Caco-2 (cell line): ENCODE results near the gene SNX21. TPM values are rescaled to one million over a fixed set of nuclear protein-coding genes. Genes with fewer than 3 reads are reported as not detected.

Source experiments
- BruUV-seq: library from RNA; stranded (reverse); fragments of 400-500 nt; replicated peaks from 2 replicates; lab custom pipeline; 2021; lab: Mats Ljungman, UMichigan
- CTCF ChIA-PET: fragments of 300-600 bp; sonication (Branson Sonifier 250); formaldehyde crosslinking; loops from one replicate; lab custom pipeline; 2022; ENCODE audit warnings: antibody characterized with exemption; lab: Charles Lee
- POLR2A ChIA-PET: fragments of 300-600 bp; sonication (Branson Sonifier 250); formaldehyde crosslinking; loops from one replicate; lab custom pipeline; 2022; ENCODE audit warnings: antibody characterized with exemption; lab: Charles Lee
- DNase-seq, 2 experiments: peaks; one replicate each; pipeline versions ENCODE4 v3.0.0 to v3.0.0-alpha.2; 2020 to 2022
- H3K27me3 ChIP-seq: replicated peaks from 2 replicates; pipeline ENCODE4 v1.6.0; 2011; ENCODE audit warnings: low read length; ENCODE audit not compliant: control insufficient read depth, insufficient read depth
- H3K36me3 ChIP-seq: 2 replicates; pipeline ENCODE4 v1.5.1; 2011; ENCODE audit warnings: low read length; ENCODE audit not compliant: control insufficient read depth, insufficient read depth
- H3K4me1 ChIP-seq: fragments of 250-450 bp; sonication (Bioruptor Pico); 2 replicates; pipeline ENCODE4 v1.5.1; 2020; ENCODE audit warnings: mild to moderate bottlenecking
- H3K4me3 ChIP-seq: 2 replicates; pipeline ENCODE4 v1.5.1; 2011; ENCODE audit warnings: low read depth, mild to moderate bottlenecking, control low read depth, low read length
- H3K9me3 ChIP-seq: fragments of 250-450 bp; sonication (Bioruptor Pico); 2 replicates; pipeline ENCODE4 v1.5.1; 2020; ENCODE audit warnings: mild to moderate bottlenecking, moderate library complexity
- H3K27ac Mint-ChIP-seq: one replicate; pipeline ENCODE4 v1.8.0; 2022; ENCODE audit warnings: mixed read lengths; ENCODE audit not compliant: unreplicated experiment
- H3K27me3 Mint-ChIP-seq: one replicate; pipeline ENCODE4 v1.8.0; 2022; ENCODE audit warnings: mixed read lengths; ENCODE audit not compliant: insufficient read depth, unreplicated experiment
- H3K36me3 Mint-ChIP-seq: one replicate; pipeline ENCODE4 v1.8.0; 2022; ENCODE audit warnings: mild to moderate bottlenecking, mixed read lengths; ENCODE audit not compliant: insufficient read depth, unreplicated experiment
- H3K4me1 Mint-ChIP-seq: one replicate; pipeline ENCODE4 v1.8.0; 2022; ENCODE audit warnings: low read depth, mixed read lengths; ENCODE audit not compliant: unreplicated experiment
- H3K4me3 Mint-ChIP-seq: one replicate; pipeline ENCODE4 v1.8.0; 2022; ENCODE audit warnings: mild to moderate bottlenecking, moderate library complexity, mixed read lengths; ENCODE audit not compliant: unreplicated experiment
- H3K9me3 Mint-ChIP-seq: one replicate; pipeline ENCODE4 v1.8.0; 2022; ENCODE audit warnings: mixed read lengths; ENCODE audit not compliant: unreplicated experiment
- CTCF ChIP-seq, 2 experiments: fragments of 200-600 bp in 1 of 2; IDR thresholded peaks; 1 replicate in 1 of 2; 2 replicates in 1 of 2; pipeline versions ENCODE4 v1.5.1 to v1.8.0; 2011 to 2022; ENCODE audit warnings: antibody characterized with exemption in 1 of 2, control low read depth in 1 of 2, inconsistent platforms in 1 of 2, low read depth in 1 of 2, low read length in 1 of 2, mild to moderate bottlenecking in 1 of 2, moderate library complexity in 1 of 2; ENCODE audit not compliant: insufficient read depth in 1 of 2, severe bottlenecking in 1 of 2, unreplicated experiment in 1 of 2
- intact Hi-C: fragments of 100-400 bp; cut with micrococcal nuclease; formaldehyde crosslinking; loops from one replicate; pipeline ENCODE4 v1.10.0; 2022; ENCODE audit not compliant: unreplicated experiment
- total RNA-seq: library from RNA; stranded (reverse); gene quantifications from 2 replicates; pipeline ENCODE4 v1.2.3, GENCODE V29; 2022

SNX21 gene
- total RNA-seq, 1 experiment from 2014 or later, result 15.6 TPM

DNA sequence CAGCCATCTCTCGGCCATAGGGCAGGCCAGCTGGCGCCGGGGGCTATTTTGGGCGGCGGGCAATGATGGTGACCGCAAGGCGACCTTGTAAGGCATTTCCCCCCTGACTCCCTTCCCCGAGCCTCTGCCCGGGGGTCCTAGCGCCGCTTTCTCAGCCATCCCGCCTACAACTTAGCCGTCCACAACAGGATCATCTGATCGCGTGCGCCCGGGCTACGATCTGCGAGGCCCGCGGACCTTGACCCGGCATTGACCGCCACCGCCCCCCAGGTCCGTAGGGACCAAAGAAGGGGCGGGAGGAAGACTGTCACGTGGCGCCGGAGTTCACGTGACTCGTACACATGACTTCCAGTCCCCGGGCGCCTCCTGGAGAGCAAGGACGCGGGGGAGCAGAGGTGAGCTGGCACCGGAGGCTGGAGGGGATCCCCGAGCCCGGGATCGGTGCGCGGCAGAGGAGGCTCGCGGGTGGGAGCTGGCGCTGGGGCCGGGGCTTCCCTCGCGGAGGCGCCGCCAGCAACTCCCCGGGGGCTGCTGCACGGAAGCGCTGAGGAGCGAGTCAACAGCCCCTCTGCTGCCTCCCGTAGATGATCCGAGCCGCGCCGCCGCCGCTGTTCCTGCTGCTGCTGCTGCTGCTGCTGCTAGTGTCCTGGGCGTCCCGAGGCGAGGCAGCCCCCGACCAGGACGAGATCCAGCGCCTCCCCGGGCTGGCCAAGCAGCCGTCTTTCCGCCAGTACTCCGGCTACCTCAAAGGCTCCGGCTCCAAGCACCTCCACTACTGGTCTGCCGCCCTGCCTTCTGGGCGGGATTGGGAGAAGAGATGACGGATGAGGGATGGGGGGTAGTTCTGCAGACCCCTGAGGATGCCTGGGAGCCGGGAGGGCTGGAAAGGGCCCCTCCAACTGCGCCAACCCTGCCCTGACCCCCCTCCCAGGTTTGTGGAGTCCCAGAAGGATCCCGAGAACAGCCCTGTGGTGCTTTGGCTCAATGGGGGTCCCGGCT lies 57.7 kb downstream of the SNX21 start, which contains the start of the genes CTSA and NEURL2:
Gene CTSA, plus strand, starts transcription at position 351 of the 999 bp plus-strand sequence. Its CDS starts 234 bp downstream, at position 585.
Gene NEURL2, minus strand, starts transcription at position 224 of the 999 bp plus-strand sequence. Its CDS starts 217 bp downstream, at position 7.
- peaks cover 8% of the 10 kb centered on the region for H3K4me1 ChIP-seq
- CTCF ChIA-PET, result interaction anchor here (0.8 to 4.3 kb wide), 17 partner anchors 10 to 120 kb away, joined by 3 to 49 read pairs (median 4); partner anchors contain the start of genes ACOT8, PCIF1, PLTP and ZSWIM1
- intact Hi-C loops, result loop anchor here (1.0 to 5.0 kb wide), 6 partner anchors 10 to 92 kb away; partner anchors contain the start of genes ACOT8, UBE2C, ZSWIM1 and ZSWIM3
- POLR2A ChIA-PET, result interaction anchor here (0.5 to 3.2 kb wide), 7 partner anchors 10 to 58 kb away, joined by 3 to 53 read pairs (median 4); partner anchors contain the start of genes PCIF1, SNX21 and ZSWIM1
- Mint-ChIP-seq H3K4me1 (peaks cover 36% of the 10 kb centered on the region), H3K4me3 (peak within 1 kb of the TSS; percentile 95), H3K9me3 (no peaks in the 10 kb centered on the region), H3K27ac (peak within 1 kb of the TSS; percentile 95), H3K36me3 (peaks cover 62% of the 10 kb centered on the region), H3K27me3 (no peaks in the 10 kb centered on the region)
- TF ChIP-seq CTCF (IDR thresholded peaks at IDR 0.05; ENCODE audit: insufficient read depth in 1 of 2, low read depth in 1 of 2, low read length in 1 of 2, severe bottlenecking in 1 of 2, unreplicated experiment in 1 of 2), result peak; percentile 10 to 34
- peaks cover 12% of the 10 kb centered on the region for H3K36me3 ChIP-seq
- peak within 1 kb of the TSS; percentile 94 for H3K4me3 ChIP-seq
- peak; percentile 99 for DNase-seq
- H3K27me3 ChIP-seq, result no peaks in the 10 kb centered on the region
- no peaks in the 10 kb centered on the region for H3K9me3 ChIP-seq
- TSS peak; percentile 32 for BruUV-seq

GRCh38 chr20:45892049-45892825 lies 58.6 kb downstream of the SNX21 start:
- Mint-ChIP-seq H3K27ac (peak overlapping the region; percentile 95), H3K36me3 (peaks cover 68% of the 10 kb centered on the region), H3K27me3 (no peaks in the 10 kb centered on the region), H3K4me3 (peak overlapping the region; percentile 95), H3K4me1 (peaks cover 36% of the 10 kb centered on the region), H3K9me3 (no peaks in the 10 kb centered on the region)
- Histone ChIP-seq H3K4me1 (peaks cover 8% of the 10 kb centered on the region), H3K4me3 (peak overlapping the region; percentile 94), H3K36me3 (peaks cover 12% of the 10 kb centered on the region), H3K27me3 (no peaks in the 10 kb centered on the region), H3K9me3 (no peaks in the 10 kb centered on the region)
- peak in 1 of 2 experiments; percentile 21 for TF ChIP-seq CTCF (IDR thresholded peaks at IDR 0.05; ENCODE audit: insufficient read depth in 1 of 2, low read depth in 1 of 2, low read length in 1 of 2, severe bottlenecking in 1 of 2, unreplicated experiment in 1 of 2)
- CTCF ChIA-PET, result interaction anchor here (1.0 to 4.3 kb wide), 7 partner anchors 11 to 93 kb away, joined by 3 to 49 read pairs (median 5); partner anchors contain the start of genes PCIF1 and ZSWIM1
- peak in 1 of 2 experiments; percentile 47 for DNase-seq
- POLR2A ChIA-PET, result interaction anchor here (3.1 to 3.2 kb wide), 2 partner anchors 11 to 42 kb away, joined by 34 to 53 read pairs; partner anchors contain the start of genes PCIF1 and ZSWIM1
- no TSS peak for BruUV-seq
- intact Hi-C loops, result loop anchor here (5.0 kb wide), 1 partner anchor 80 kb away; the partner anchor contains the start of gene UBE2C

Other genes starting within 250 kb of the SNX21 start
- gene WFDC10A, start 204.1 kb upstream of the SNX21 start, total RNA-seq, result not detected in 2 replicates
- gene WFDC9, start 202.5 kb upstream of the SNX21 start, total RNA-seq, result not detected in 2 replicates
- not detected in 2 replicates for gene WFDC11, start 163.6 kb upstream of the SNX21 start, total RNA-seq
- gene WFDC13, start 131.8 kb upstream of the SNX21 start, total RNA-seq, result not detected in 2 replicates
- not detected in 2 replicates for gene WFDC10B, start 128.8 kb upstream of the SNX21 start, total RNA-seq
- not detected in 2 replicates for gene SPINT4, start 111.5 kb upstream of the SNX21 start, total RNA-seq
- gene WFDC3, start 41.9 kb upstream of the SNX21 start, total RNA-seq, result 1.1 and 1.7 TPM in 2 replicates
- gene DNTTIP1, start 41.8 kb upstream of the SNX21 start, total RNA-seq, result 89.3 and 105 TPM in 2 replicates
- gene UBE2C, start 21.2 kb upstream of the SNX21 start, total RNA-seq, result 409 and 423 TPM in 2 replicates
- not detected in 2 replicates for gene TNNC2, start 6.5 kb upstream of the SNX21 start, total RNA-seq
- gene ACOT8, start 23.6 kb downstream of the SNX21 start, total RNA-seq, result 35.1 and 36.2 TPM in 2 replicates
- 6.1 and 6.4 TPM in 2 replicates for gene ZSWIM3, start 23.8 kb downstream of the SNX21 start, total RNA-seq
- gene ZSWIM1, start 47.4 kb downstream of the SNX21 start, total RNA-seq, result 24.8 and 27.3 TPM in 2 replicates
- gene SPATA25, start 53.8 kb downstream of the SNX21 start, total RNA-seq, result 6.7 and 7.3 TPM in 2 replicates
- gene NEURL2, start 57.4 kb downstream of the SNX21 start, total RNA-seq, result 12.6 TPM in 2 replicates
- 282 and 294 TPM in 2 replicates for gene CTSA, start 57.5 kb downstream of the SNX21 start, total RNA-seq
- 39.6 and 42.6 TPM in 2 replicates for gene PLTP, start 78.4 kb downstream of the SNX21 start, total RNA-seq
- gene PCIF1, start 100.9 kb downstream of the SNX21 start, total RNA-seq, result 66.5 and 75.9 TPM in 2 replicates
- gene ZNF335, start 138.4 kb downstream of the SNX21 start, total RNA-seq, result 35.1 and 38.1 TPM in 2 replicates
- 0.16 TPM in 1 of 2 replicates, not detected in the other for gene MMP9, start 175.1 kb downstream of the SNX21 start, total RNA-seq
- gene SLC12A5, start 195.4 kb downstream of the SNX21 start, total RNA-seq, result 0.56 and 1.9 TPM in 2 replicates